Body of pancreas (tissue), 4 donors: Measurements from ENCODE around the gene UBAP1.

Source experiments
- CTCF ChIP-seq, 7 experiments: fragments of 450-650 bp in 4 of 7; fragments of 200-600 bp in 3 of 7; sonication (generic) in 3 of 7; IDR thresholded peaks; one replicate each; pipeline ENCODE4 v1.5.1; 2016 to 2019; ENCODE audit warnings: antibody characterized with exemption in 7 of 7
- POLR2A ChIP-seq, 3 donors: fragments of 450-650 bp; IDR thresholded peaks; one replicate each; pipeline ENCODE4 v1.6.1; 2016; ENCODE audit warnings: antibody characterized with exemption in 3 of 3, mild to moderate bottlenecking in 2 of 3

GRCh38 chr9:34262971-34263370 is 84.1 kb downstream of the UBAP1 start:
- no peak for TF ChIP-seq POLR2A (IDR thresholded peaks at IDR 0.05)
- no peak for TF ChIP-seq CTCF (IDR thresholded peaks at IDR 0.05)
